ENCODE results near the gene CATSPERD.
A peak's percentile ranks its signal among the peaks of the same experiment; 100 is the strongest.
"Not testable (repeated sequence)": the region's sequence is repeated elsewhere in the genome, so short reads cannot be mapped to it uniquely, and the experiment has no call there.

The CATSPERD gene

GRCh38 chr19:5697022-5697889 lies 23.2 kb upstream of the CATSPERD start:
- no peak for DNase-seq (ENCODE audit: low read depth in 2 of 2)

- no peak for DNase-seq (ENCODE audit: low read depth in 2 of 2)
These were observed 22.4 kb upstream of the CATSPERD start for GRCh38 chr19:5697890-5698634.

DNA sequence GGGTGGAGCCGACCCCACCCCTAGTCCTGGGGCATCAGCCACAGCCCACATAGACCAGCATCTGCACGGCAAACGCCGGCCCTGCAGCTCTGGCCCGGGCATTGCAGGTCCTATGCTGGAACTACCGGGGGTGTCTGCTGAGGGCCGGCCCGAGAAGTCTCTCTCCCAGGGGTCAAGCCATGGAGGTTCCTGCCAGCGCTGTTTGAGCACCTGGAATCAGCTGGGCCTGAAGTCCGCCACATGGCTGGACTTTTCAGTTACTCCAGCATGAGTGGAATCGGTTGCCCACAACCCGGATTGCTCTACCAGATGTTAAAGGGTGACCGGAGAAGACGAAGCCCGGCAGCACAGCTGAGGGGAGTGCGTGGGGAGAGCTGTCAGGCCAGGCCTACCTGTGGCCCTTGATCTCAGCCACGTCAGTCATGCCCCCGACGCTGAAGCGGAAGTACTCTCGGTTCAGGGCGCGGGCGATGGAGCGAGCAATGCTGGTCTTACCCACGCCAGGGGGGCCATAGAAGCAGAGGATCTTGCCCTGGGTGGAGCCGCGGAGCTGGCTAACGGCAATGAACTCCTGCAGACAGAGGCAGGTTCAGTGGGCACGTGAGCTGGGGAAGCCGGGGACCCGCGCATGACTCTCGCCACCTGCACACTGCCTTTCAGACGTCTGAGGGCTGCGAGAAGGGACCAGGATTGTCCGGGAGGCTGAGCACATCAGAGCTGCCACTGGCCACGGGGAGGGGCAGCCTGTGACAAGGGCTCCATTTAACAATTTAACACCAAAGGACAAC lies 21.6 kb upstream of the CATSPERD start:
- DNase-seq (ENCODE audit: low read depth in 2 of 2) = no peak

GRCh38 chr19:5700455-5701092 lies 19.9 kb upstream of the CATSPERD start:
- no peak for DNase-seq (ENCODE audit: low read depth in 2 of 2)

DNA sequence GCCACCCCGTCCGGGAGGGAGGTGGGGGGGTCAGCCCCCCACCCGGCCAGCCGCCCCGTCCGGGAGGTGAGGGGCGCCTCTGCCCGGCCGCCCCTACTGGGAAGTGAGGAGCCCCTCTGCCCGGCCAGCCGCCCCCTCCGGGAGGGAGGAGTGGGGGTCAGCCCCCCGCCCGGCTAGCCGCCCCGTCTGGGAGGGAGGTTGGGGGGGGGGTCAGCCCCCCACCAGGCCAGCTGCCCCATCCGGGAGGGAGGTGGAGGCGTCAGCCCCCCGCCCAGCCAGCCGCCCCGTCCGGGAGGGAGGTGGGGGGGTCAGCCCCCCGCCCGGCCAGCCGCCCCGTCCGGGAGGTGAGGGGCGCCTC lies 18.4 kb upstream of the CATSPERD start:
- not testable (repeated sequence) for DNase-seq (ENCODE audit: low read depth in 2 of 2)

GRCh38 chr19:5703819-5704818 lies 16.3 kb upstream of the CATSPERD start:
- DNase-seq (ENCODE audit: low read depth in 2 of 2) = no peak

GRCh38 chr19:5705552-5705951 lies 14.9 kb upstream of the CATSPERD start:
- DNase-seq (ENCODE audit: low read depth in 2 of 2) = no peak

GRCh38 chr19:5706876-5707573 lies 13.4 kb upstream of the CATSPERD start:
- no peak for DNase-seq (ENCODE audit: low read depth in 2 of 2)

GRCh38 chr19:5707576-5708575 lies 12.6 kb upstream of the CATSPERD start:
- no peak for DNase-seq (ENCODE audit: low read depth in 2 of 2)

DNA sequence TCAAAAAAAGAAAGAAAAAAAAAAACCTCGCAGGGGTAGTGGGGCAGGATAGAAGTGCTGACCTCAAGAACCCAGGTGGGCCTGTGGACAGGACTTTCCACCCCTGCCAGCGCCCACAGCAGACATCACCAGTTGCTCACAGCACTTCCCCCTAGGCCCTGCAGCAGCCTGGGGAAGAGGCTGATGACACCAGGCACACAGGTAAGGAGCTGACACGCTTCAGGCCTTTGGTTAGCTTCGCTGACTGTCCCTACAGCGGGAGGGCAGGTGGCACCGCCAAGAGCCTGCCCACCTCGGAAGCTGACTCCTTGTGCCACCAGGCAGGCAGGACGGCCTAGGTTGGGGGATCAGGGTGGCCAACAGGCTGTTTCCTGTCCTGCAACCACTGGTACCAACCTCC lies 9.4 kb upstream of the CATSPERD start:
- no peak for DNase-seq (ENCODE audit: low read depth in 2 of 2)

- DNase-seq (ENCODE audit: low read depth in 2 of 2) = no peak
These were observed 8.7 kb upstream of the CATSPERD start for GRCh38 chr19:5711713-5712161.

GRCh38 chr19:5713228-5713627 lies 7.2 kb upstream of the CATSPERD start:
- DNase-seq (ENCODE audit: low read depth in 2 of 2) = no peak

DNA sequence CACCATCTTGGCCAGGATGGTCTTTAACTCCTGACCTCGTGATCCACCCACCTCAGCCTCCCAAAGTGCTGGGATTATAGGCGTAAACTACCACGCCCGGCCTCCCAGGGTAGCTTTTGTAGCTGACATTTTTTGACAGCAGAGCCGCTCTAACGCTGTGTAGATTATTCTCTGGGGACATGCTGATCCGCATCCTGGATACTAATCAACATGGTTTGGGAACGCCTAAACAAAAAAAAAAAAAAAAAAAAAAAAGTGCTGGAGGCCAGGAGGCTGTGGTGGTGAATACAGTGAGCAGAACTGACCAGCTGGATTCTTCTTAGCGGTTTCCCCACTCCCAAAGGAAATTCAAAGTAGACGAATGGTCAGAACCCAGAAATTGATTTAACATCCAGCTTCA lies 5.6 kb upstream of the CATSPERD start:
- DNase-seq (ENCODE audit: low read depth in 2 of 2) = no peak

DNA sequence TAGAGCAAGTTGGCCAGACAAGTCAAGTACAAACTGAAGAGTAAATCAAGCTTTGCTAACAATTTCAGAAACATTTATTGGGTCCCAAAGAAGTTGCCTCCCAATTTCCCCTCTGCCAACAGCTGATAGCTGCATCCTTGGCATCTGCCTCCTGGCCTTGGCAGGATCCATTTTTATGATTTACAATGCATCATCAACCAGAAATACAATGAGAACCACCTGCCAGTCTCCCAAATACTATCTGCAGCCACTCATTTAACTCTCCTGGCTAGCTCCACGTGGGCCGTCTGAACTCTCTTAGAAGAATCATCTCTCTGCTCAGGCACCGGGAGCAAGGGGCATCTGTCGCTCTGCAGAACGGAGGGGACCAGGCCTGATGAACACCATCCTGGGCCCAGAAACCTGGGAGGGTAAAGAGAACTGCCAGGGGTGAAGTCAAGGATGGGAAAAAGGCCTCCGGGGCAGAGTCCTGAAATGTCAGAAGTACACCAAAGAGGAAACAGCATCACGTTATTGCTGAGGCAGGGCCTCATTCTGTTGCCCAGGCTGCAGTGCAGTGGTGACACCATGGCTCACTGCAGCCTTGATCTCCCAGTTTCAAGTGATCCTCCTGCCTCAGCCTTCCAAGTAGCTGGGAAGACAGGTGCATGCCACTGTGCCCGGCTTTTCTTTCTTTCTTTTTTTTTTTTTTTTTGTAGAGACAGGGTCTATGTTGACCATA lies 3.1 kb upstream of the CATSPERD start:
- no peak for DNase-seq (ENCODE audit: low read depth in 2 of 2)

DNA sequence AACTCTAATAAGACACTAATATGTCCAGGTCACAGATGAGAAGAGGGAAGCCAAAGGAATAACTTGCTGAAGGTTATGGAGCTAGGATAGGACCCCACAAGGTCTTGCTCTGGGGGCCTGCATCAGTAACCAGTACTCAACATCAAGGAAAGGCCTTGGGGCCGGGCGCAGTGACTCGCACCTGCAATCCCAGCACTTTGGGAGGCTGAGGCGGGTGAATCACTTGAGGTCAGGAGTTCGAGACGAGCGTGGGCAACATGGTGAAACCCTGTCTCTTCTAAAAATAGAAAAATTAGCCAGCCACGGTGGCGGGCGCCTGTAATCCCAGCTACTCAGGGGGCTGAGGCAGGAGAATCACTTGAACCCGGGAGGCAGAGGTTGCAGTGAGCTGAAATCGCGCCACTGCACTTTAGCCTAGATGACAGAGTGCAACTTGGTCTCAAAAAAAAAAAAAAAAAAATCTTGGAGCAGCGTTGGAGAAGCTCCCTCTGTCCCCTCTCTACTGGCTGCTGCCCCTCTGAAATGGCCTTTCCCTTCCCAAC lies 2.3 kb upstream of the CATSPERD start:
- DNase-seq (ENCODE audit: low read depth in 2 of 2) = no peak

- DNase-seq (ENCODE audit: low read depth in 2 of 2) = peak; percentile 84 to 85
These were observed 1.7 kb upstream of the CATSPERD start for GRCh38 chr19:5718579-5719273.

Data from fibroblast of skin of left quadriceps (primary cell).